H1 (cell line): Measurements from ENCODE around the gene PITX3. TPM values are rescaled to one million over a fixed set of nuclear protein-coding genes. Genes with fewer than 3 reads are reported as not detected.

Source experiments
- CTCF ChIA-PET: fragments of 300-600 bp; sonication (Branson Sonifier 250); formaldehyde crosslinking; loops from one replicate; lab custom pipeline; 2021; ENCODE audit not compliant: partially characterized antibody; lab: Charles Lee
- POLR2A ChIA-PET: fragments of 300-600 bp; sonication (Branson Sonifier 250); formaldehyde crosslinking; loops from one replicate; lab custom pipeline; 2021; ENCODE audit warnings: inconsistent platforms; ENCODE audit not compliant: partially characterized antibody; lab: Charles Lee
- DNase-seq, 2 experiments: peaks; one replicate each; pipeline versions ENCODE4 v3.0.0 to v3.0.0-alpha.2; 2010 to 2022; ENCODE audit warnings: low spot score in 2 of 2, low read depth in 1 of 2, mixed read lengths in 1 of 2
- FAIRE-seq: peaks from 2 replicates; lab custom pipeline; 2011; peaks lifted over from hg19 to GRCh38; lab: Jason Lieb, UNC
- H2AFZ ChIP-seq: 2 replicates; pipeline ENCODE4 v1.8.1; 2012; ENCODE audit warnings: low read length, inconsistent platforms
- H2AK5ac ChIP-seq: 2 replicates; pipeline ENCODE4 v1.6.1; 2013; ENCODE audit warnings: low read depth, low read length
- H2BK120ac ChIP-seq: replicated peaks from 2 replicates; pipeline ENCODE3; 2013; ENCODE audit warnings: low read depth, low read length, inconsistent platforms
- H2BK12ac ChIP-seq: 2 replicates; pipeline ENCODE4 v1.6.1; 2013; ENCODE audit warnings: low read depth, low read length
- H2BK15ac ChIP-seq: 2 replicates; pipeline ENCODE4 v1.6.1; 2013; ENCODE audit warnings: low read length
- H2BK20ac ChIP-seq: 2 replicates; pipeline ENCODE4 v1.6.1; 2013; ENCODE audit warnings: low read length
- H2BK5ac ChIP-seq: 2 replicates; pipeline ENCODE4 v1.6.1; 2013; ENCODE audit warnings: low read depth, low read length
- H3K14ac ChIP-seq: 2 replicates; pipeline ENCODE4 v1.6.1; 2013; ENCODE audit warnings: inconsistent platforms; ENCODE audit not compliant: insufficient read length
- H3K18ac ChIP-seq: 2 replicates; pipeline ENCODE4 v1.6.1; 2013; ENCODE audit warnings: low read length; ENCODE audit errors: extremely low read depth
- H3K23ac ChIP-seq: 2 replicates; pipeline ENCODE4 v1.6.1; 2013; ENCODE audit warnings: inconsistent platforms; ENCODE audit not compliant: insufficient read length
- H3K23me2 ChIP-seq: 2 replicates; pipeline ENCODE4 v1.6.1; 2013; ENCODE audit warnings: low read depth, low read length
- H3K27ac ChIP-seq: 2 replicates; pipeline ENCODE4 v1.6.1; 2011; ENCODE audit warnings: low read depth, low read length, inconsistent platforms
- H3K27me3 ChIP-seq, 4 experiments: replicated peaks in 1 of 4; 1 replicate in 1 of 4; 2 replicates in 3 of 4; pipeline versions ENCODE4 v1.6.1 to v1.8.1; 2011 to 2013; ENCODE audit warnings: low read length in 3 of 4, mild to moderate bottlenecking in 3 of 4, inconsistent platforms in 2 of 4, mixed read lengths in 2 of 4, moderate library complexity in 1 of 4; ENCODE audit not compliant: control insufficient read depth in 3 of 4, insufficient read depth in 3 of 4; ENCODE audit errors: extremely low read depth in 1 of 4
- H3K36me3 ChIP-seq, 4 experiments: 2 replicates each; pipeline versions ENCODE4 v1.6.1 to v1.8.1; 2011 to 2013; ENCODE audit warnings: mild to moderate bottlenecking in 4 of 4, low read length in 3 of 4, moderate library complexity in 2 of 4, control low read depth in 1 of 4, inconsistent platforms in 1 of 4; ENCODE audit not compliant: insufficient read depth in 4 of 4, control insufficient read depth in 2 of 4
- H3K4ac ChIP-seq: replicated peaks from 2 replicates; pipeline ENCODE3; 2013; ENCODE audit warnings: low read length, low read depth, mixed read lengths, inconsistent platforms; ENCODE audit not compliant: insufficient read length
- H3K4me1 ChIP-seq, 4 experiments: replicated peaks in 1 of 4; 1 replicate in 1 of 4; 2 replicates in 3 of 4; pipeline versions ENCODE4 v1.6.1 to v1.8.1; 2011 to 2013; ENCODE audit warnings: low read length in 3 of 4, inconsistent platforms in 2 of 4, mixed read lengths in 1 of 4; ENCODE audit not compliant: insufficient read depth in 4 of 4, control insufficient read depth in 3 of 4
- H3K4me2 ChIP-seq, 2 experiments: 2 replicates each; pipeline versions ENCODE4 v1.6.1 to v1.8.1; 2011 to 2013; ENCODE audit warnings: low read depth in 2 of 2, low read length in 2 of 2, control low read depth in 1 of 2, inconsistent platforms in 1 of 2, mild to moderate bottlenecking in 1 of 2; ENCODE audit not compliant: insufficient read depth in 1 of 2
- H3K4me3 ChIP-seq, 4 experiments: fragments of 200-600, 300-600 bp in 1 of 4; sonication (generic), shearing (Covaris generic), sonication (Bioruptor Twin) in 1 of 4; 2 replicates each; pipeline versions ENCODE4 v1.5.1 to v1.8.1; 2011 to 2016; ENCODE audit warnings: low read length in 4 of 4, low read depth in 3 of 4, control low read depth in 2 of 4, inconsistent platforms in 2 of 4, mild to moderate bottlenecking in 2 of 4, mixed read lengths in 1 of 4, moderate library complexity in 1 of 4; ENCODE audit not compliant: insufficient read depth in 2 of 4; ENCODE audit errors: extremely low read depth in 1 of 4
- H3K56ac ChIP-seq: replicated peaks from 2 replicates; pipeline ENCODE3; 2013; ENCODE audit warnings: low read depth, mild to moderate bottlenecking, mixed read lengths, low read length, inconsistent platforms; ENCODE audit not compliant: insufficient read length
- H3K79me1 ChIP-seq: 2 replicates; pipeline ENCODE4 v1.6.1; 2013; ENCODE audit warnings: low read depth, low read length, control low read depth
- H3K79me2 ChIP-seq, 2 experiments: 2 replicates each; pipeline versions ENCODE4 v1.6.1 to v1.8.1; 2012 to 2013; ENCODE audit warnings: low read length in 2 of 2, mild to moderate bottlenecking in 2 of 2, inconsistent platforms in 1 of 2; ENCODE audit not compliant: insufficient read depth in 2 of 2, control insufficient read depth in 1 of 2
- H3K9ac ChIP-seq, 4 experiments: replicated peaks in 1 of 4; 1 replicate in 1 of 4; 2 replicates in 3 of 4; pipeline versions ENCODE4 v1.6.1 to v1.8.1; 2011 to 2013; ENCODE audit warnings: low read depth in 3 of 4, low read length in 3 of 4, control low read depth in 2 of 4, mild to moderate bottlenecking in 2 of 4, moderate library complexity in 2 of 4, inconsistent platforms in 1 of 4; ENCODE audit errors: extremely low read depth in 1 of 4
- H3K9me3 ChIP-seq, 2 experiments: 2 replicates each; pipeline versions ENCODE4 v1.6.1 to v1.8.1; 2012 to 2013; ENCODE audit warnings: mild to moderate bottlenecking in 2 of 2, moderate library complexity in 2 of 2, control low read depth in 1 of 2, inconsistent platforms in 1 of 2, low read depth in 1 of 2, low read length in 1 of 2, mixed read lengths in 1 of 2; ENCODE audit not compliant: insufficient read depth in 2 of 2
- H4K20me1 ChIP-seq, 2 experiments: replicated peaks in 1 of 2; 2 replicates each; pipeline versions ENCODE3 to v1.8.1; 2011 to 2013; ENCODE audit warnings: inconsistent platforms in 2 of 2, low read length in 2 of 2, mild to moderate bottlenecking in 1 of 2; ENCODE audit not compliant: insufficient read depth in 2 of 2, control insufficient read depth in 1 of 2
- H4K5ac ChIP-seq: 2 replicates; pipeline ENCODE4 v1.6.1; 2013; ENCODE audit warnings: low read length, low read depth, mixed read lengths, inconsistent platforms; ENCODE audit not compliant: insufficient read length
- H4K8ac ChIP-seq: 2 replicates; pipeline ENCODE4 v1.8.0; 2013; ENCODE audit warnings: mild to moderate bottlenecking, moderate library complexity, low read length, inconsistent platforms; ENCODE audit not compliant: insufficient read depth; ENCODE audit errors: extremely low read depth
- H4K91ac ChIP-seq: replicated peaks from 2 replicates; pipeline ENCODE3; 2013; ENCODE audit warnings: low read length, mixed read lengths, inconsistent platforms; ENCODE audit not compliant: insufficient read length
- BACH1 ChIP-seq: IDR thresholded peaks from 2 replicates; pipeline ENCODE4 v1.6.1; 2012; ENCODE audit warnings: low read length, improper control_type of control experiment
- KDM1A ChIP-seq: fragments of 200-600, 300-600 bp; sonication (generic); IDR thresholded peaks from 2 replicates; pipeline ENCODE4 v1.7.1; 2016; ENCODE audit warnings: mild to moderate bottlenecking, low read length, borderline replicate concordance
- TBP ChIP-seq: IDR thresholded peaks from 2 replicates; pipeline ENCODE4 v1.6.1; 2011; ENCODE audit warnings: low read depth, low read length, improper control_type of control experiment
- WGBS, 2 experiments: shearing (Covaris generic) in 1 of 2; methylation state at CpG; one replicate each; pipeline versions ENCODE4 v1.1.6 to v1.1.7; 2013 to 2015; ENCODE audit warnings: low lambda C conversion rate in 2 of 2, mixed read lengths in 2 of 2, inconsistent platforms in 1 of 2, low coverage in 1 of 2, missing lambda C conversion rate in 1 of 2; ENCODE audit not compliant: insufficient replicate concordance in 2 of 2, insufficient coverage in 1 of 2, insufficient read length in 1 of 2; ENCODE audit errors: extremely low coverage in 1 of 2, missing lambda C conversion rate in 1 of 2; 5-methylcytosine and 5-hydroxymethylcytosine counted together
- polyA plus RNA-seq, 7 experiments: library from polyadenylated mRNA; depleted of rRNA in 3 of 7; stranded (reverse) in 5 of 7; unstranded in 2 of 7; fragments of >200 nt in 5 of 7; fragments of 200-250 nt in 2 of 7; gene quantifications; 1 replicate in 5 of 7; 2 replicates in 1 of 7; 4 replicates in 1 of 7; pipeline versions ENCODE4 v1.2.1 to v1.2.3, GENCODE V29; 2011 to 2013; ENCODE audit warnings: missing spikeins in 2 of 7, mixed read lengths in 2 of 7
- total RNA-seq: library from RNA; stranded (reverse); fragmentation: NEBNext Ultra II Directional; extraction: Animal tissue kit (Norgen Biotek cat#: 25700); gene quantifications from 2 replicates; pipeline ENCODE4 v1.2.1, GENCODE V29; 2021

Gene PITX3
- total and polyA plus RNA-seq, 2 of the 8 experiments (the other 6 are each of a cell fraction or from before 2014, with no cell fraction given) = 0.18 to 0.41 TPM

- H3K4me2 ChIP-seq = 0 out of 4 replicates have a peak overlapping the region, but pooled peaks of 1 of the 2 experiments have one; percentile 22
- H3K4me3 ChIP-seq = no peak overlapping the region
- peaks cover 7% of the 10 kb centered on the region; the same call in 1 of the 2 replicates for H3K23me2 ChIP-seq
- no peak overlapping the region for H2BK15ac ChIP-seq
- H3K23ac ChIP-seq = no peak overlapping the region
- H4K8ac ChIP-seq = no peak overlapping the region
- no peaks in the 10 kb centered on the region for H3K79me2 ChIP-seq
- H2BK20ac ChIP-seq = no peak overlapping the region
- H4K91ac ChIP-seq = no peak overlapping the region
- H3K4me1 ChIP-seq = peaks cover 0 to 14% (median 1%) of the 10 kb centered on the region in 4 experiments; a peak in 2 of 7 replicates
- no peaks in the 10 kb centered on the region for H3K36me3 ChIP-seq
- H3K9me3 ChIP-seq = no peaks in the 10 kb centered on the region
- no peak for DNase-seq
- no peak overlapping the region for H2AFZ ChIP-seq
- H2AK5ac ChIP-seq = no peak overlapping the region
- H4K20me1 ChIP-seq = peaks cover 0 to 7% of the 10 kb centered on the region in 2 experiments
- no peak overlapping the region for H3K27ac ChIP-seq
- H2BK120ac ChIP-seq = no peak overlapping the region
- TF ChIP-seq TBP = no peak
- TF ChIP-seq BACH1 = no peak
- TF ChIP-seq KDM1A = 0 out of 2 replicates have a peak, but pooled peaks have one; percentile 20
- 69% methylated on average over 11 of the region's 12 CpGs; no CpG with 5 or more reads in 1 of the 2 experiments for WGBS, 2 experiments
- ChIA-PET CTCF (interaction anchor here (0.6 to 24.6 kb wide), 13 partner anchors 8 to 275 kb away, joined by 3 to 862 read pairs (median 4); partner anchors contain the start of genes GBF1 and NFKB2), POLR2A (interaction anchor here (1.4 kb wide), 2 partner anchors 77 to 161 kb away, joined by 4 to 6 read pairs; partner anchors contain the start of gene NFKB2)
- H2BK5ac ChIP-seq = no peak overlapping the region
- no peak overlapping the region for H3K56ac ChIP-seq
- peaks cover 37 to 94% (median 80%) of the 10 kb centered on the region in 4 experiments for H3K27me3 ChIP-seq
- no peak overlapping the region for H3K9ac ChIP-seq
- FAIRE-seq = no peak
- no peak overlapping the region for H3K14ac ChIP-seq
- no peak overlapping the region for H3K18ac ChIP-seq
- no peak overlapping the region for H3K4ac ChIP-seq
- H2BK12ac ChIP-seq = no peak overlapping the region
- H3K79me1 ChIP-seq = no peaks in the 10 kb centered on the region
- no peak overlapping the region for H4K5ac ChIP-seq
These were observed 6.3 kb downstream of the PITX3 start for GRCh38 chr10:102234888-102235597.
